ENCODE results near the gene DYSF.

- TF ChIP-seq CTCF (IDR thresholded peaks at IDR 0.05) (no peak), POLR2AphosphoS5 (IDR thresholded peaks at IDR 0.05; ENCODE audit: low read depth, low read length) (no peak), REST (IDR thresholded peaks at IDR 0.05; ENCODE audit: insufficient read depth in 1 of 2, low read depth in 2 of 2, low read length in 1 of 2) (no peak), TCF7L2 (IDR thresholded peaks at IDR 0.05; ENCODE audit: low read depth, low read length) (no peak)
Observed at GRCh38 chr2:71409611-71410010, 43.8 kb upstream of the DYSF start.
